ENCODE results near the gene SMCO4. TPM values are rescaled to one million over a fixed set of nuclear protein-coding genes. Genes with fewer than 3 reads are reported as not detected.

Gene SMCO4
- total RNA-seq, 1 donor from 2014 or later, result 6.8 TPM

DNA sequence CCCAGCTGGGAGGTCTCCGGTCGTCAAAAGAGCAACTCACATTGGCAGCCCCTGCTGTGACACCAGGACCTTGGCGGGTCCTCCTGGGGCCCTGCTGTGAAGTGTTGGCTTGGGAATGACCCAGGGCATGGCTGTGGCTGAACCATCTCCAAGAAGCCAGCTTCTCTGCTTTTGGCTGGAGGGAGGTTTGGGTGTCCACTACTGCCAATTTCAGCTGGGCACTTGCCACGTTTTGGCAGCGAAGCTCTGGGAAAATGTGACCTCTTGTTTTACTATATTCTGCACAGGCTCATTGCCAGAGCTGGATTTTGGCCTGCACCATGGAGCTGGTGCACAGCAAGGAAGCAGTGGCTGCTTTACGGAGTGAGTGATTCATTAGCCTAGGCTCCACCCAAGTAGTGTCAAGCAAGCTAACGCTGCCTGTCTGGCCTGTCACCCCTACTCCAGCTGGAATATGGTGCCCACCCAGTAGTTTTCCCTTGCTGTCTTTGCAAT, 24.3 kb upstream of the SMCO4 start:
- Mint-ChIP-seq H3K4me1 (peaks cover 17% of the 10 kb centered on the region), H3K27me3 (ENCODE audit: low read depth) (peaks cover 4% of the 10 kb centered on the region), H3K27ac (no peak overlapping the region), H3K36me3 (no peaks in the 10 kb centered on the region), H3K9me3 (no peaks in the 10 kb centered on the region), H3K4me3 (no peak overlapping the region)
- no peak for DNase-seq (ENCODE audit: low spot score in 2 of 2, unreplicated experiment in 2 of 2)
- TF ChIP-seq, protein P1, sequence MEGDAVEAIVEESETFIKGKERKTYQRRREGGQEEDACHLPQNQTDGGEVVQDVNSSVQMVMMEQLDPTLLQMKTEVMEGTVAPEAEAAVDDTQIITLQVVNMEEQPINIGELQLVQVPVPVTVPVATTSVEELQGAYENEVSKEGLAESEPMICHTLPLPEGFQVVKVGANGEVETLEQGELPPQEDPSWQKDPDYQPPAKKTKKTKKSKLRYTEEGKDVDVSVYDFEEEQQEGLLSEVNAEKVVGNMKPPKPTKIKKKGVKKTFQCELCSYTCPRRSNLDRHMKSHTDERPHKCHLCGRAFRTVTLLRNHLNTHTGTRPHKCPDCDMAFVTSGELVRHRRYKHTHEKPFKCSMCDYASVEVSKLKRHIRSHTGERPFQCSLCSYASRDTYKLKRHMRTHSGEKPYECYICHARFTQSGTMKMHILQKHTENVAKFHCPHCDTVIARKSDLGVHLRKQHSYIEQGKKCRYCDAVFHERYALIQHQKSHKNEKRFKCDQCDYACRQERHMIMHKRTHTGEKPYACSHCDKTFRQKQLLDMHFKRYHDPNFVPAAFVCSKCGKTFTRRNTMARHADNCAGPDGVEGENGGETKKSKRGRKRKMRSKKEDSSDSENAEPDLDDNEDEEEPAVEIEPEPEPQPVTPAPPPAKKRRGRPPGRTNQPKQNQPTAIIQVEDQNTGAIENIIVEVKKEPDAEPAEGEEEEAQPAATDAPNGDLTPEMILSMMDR (IDR thresholded peaks at IDR 0.05; ENCODE audit: unreplicated experiment), result no peak

DNA sequence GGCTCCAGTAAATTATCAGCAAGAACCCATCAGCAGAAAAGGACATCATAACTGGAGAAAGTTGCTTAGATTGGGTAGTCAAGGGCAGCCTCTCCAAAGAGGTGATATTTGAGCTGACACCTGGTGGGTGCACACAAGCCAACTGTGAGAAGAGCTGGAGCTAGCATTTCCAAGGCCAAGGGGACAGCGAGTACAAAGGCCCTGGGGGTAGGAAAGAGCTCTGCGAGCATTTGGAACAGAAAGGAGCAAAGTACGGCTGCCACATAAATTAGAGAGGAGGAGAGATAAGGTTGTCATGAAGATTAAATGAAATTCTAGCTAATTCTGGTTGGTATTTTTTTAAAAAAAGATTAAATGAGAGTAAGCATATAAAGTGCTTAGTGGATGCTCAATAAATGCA, 21.7 kb upstream of the SMCO4 start:
- Mint-ChIP-seq H3K27ac (no peak overlapping the region), H3K4me1 (peaks cover 12% of the 10 kb centered on the region), H3K9me3 (no peaks in the 10 kb centered on the region), H3K27me3 (ENCODE audit: low read depth) (peaks cover 5% of the 10 kb centered on the region), H3K4me3 (no peak overlapping the region), H3K36me3 (no peaks in the 10 kb centered on the region)
- TF ChIP-seq, protein P1 (IDR thresholded peaks at IDR 0.05; ENCODE audit: unreplicated experiment), result no peak
- no peak for DNase-seq (ENCODE audit: low spot score in 2 of 2, unreplicated experiment in 2 of 2)

DNA sequence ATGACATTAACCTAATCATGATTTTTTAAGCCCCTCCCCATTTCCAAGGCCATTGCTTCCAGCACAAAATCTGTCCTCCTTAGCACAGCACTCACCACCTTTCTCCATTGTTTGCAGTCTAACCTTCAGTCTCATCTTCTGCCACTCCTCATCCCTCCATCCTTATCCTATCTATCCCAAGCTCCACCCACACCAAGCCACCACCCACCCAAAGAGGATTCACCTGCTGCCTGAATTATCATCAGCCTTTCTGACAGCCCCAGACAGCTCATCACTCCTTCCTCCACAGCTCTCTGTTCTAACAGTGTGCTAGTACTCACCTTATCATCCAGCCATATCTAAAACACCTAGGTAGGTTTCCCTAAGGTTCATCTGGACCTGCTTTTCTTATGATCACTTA, 20.7 kb upstream of the SMCO4 start:
- H3K4me3 Mint-ChIP-seq, result no peak overlapping the region
- H3K4me1 Mint-ChIP-seq, result peaks cover 12% of the 10 kb centered on the region
- H3K9me3 Mint-ChIP-seq, result no peaks in the 10 kb centered on the region
- H3K36me3 Mint-ChIP-seq, result no peaks in the 10 kb centered on the region
- H3K27ac Mint-ChIP-seq, result no peak overlapping the region
- DNase-seq (ENCODE audit: low spot score in 2 of 2, unreplicated experiment in 2 of 2), result no peak
- TF ChIP-seq, protein P1 (IDR thresholded peaks at IDR 0.05; ENCODE audit: unreplicated experiment), result no peak
- H3K27me3 Mint-ChIP-seq (ENCODE audit: low read depth), result peaks cover 8% of the 10 kb centered on the region

DNA sequence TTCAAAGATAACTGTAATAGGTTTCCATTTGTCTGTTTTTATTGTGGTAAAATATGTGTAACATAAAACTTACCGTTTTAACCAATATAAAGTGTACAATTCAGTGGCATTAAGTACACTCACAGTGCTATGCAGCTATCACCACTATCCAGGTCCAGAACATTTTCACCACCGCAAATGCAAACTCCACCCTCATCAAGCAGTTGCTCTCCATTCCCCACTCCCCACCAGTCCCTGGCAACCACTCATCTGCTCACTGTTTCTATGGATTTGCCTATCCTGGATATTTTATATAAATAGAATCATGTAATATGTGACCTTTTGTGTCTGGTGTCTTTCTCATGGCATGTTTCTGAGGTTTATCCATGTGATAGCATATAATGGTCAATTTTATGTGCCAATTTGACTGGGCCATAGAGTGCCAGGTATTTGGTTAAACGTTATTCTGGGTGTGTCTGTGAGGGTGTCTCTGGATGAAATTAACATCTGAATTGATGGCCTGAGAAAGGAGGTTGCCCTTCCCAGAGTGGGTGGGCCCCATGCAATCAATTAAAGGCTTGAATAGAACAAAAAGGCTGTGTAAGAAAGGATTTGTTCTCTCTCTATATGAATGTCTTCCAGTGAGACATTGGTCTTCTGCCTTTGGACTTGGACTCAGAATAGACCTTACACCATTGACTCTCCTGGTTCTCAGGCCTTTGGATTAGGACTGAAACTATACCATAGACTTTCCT, 17.2 kb upstream of the SMCO4 start:
- H3K4me3 Mint-ChIP-seq, result no peak overlapping the region
- no peaks in the 10 kb centered on the region for H3K9me3 Mint-ChIP-seq
- H3K27me3 Mint-ChIP-seq (ENCODE audit: low read depth), result peaks cover 20% of the 10 kb centered on the region
- peaks cover 9% of the 10 kb centered on the region for H3K4me1 Mint-ChIP-seq
- DNase-seq (ENCODE audit: low spot score in 2 of 2, unreplicated experiment in 2 of 2), result no peak
- no peak overlapping the region for H3K27ac Mint-ChIP-seq
- H3K36me3 Mint-ChIP-seq, result no peaks in the 10 kb centered on the region
- TF ChIP-seq, protein P1 (IDR thresholded peaks at IDR 0.05; ENCODE audit: unreplicated experiment), result no peak

DNA sequence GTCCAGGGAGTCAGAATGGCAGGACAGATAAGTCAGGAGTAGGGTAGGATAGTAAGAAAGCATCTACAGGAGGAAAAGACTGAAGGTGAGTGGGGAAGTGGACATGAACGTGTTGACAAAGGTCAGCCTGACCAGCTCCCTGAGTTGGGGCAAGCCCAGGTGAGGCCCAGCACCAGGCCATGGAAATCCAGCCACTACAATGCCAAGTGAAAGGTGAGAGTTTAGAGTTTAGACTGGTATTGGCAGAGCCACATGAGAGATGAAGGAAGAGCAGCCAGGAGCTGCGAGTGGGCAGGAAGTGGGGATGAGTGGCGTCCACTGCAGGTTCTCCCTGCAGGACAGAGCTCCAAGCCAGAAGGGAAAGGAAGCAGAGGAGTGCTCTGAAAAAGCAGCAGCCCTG, 16.5 kb upstream of the SMCO4 start:
- DNase-seq (ENCODE audit: low spot score in 2 of 2, unreplicated experiment in 2 of 2), result no peak
- H3K9me3 Mint-ChIP-seq, result no peaks in the 10 kb centered on the region
- H3K27me3 Mint-ChIP-seq (ENCODE audit: low read depth), result peaks cover 26% of the 10 kb centered on the region
- no peak overlapping the region for H3K27ac Mint-ChIP-seq
- TF ChIP-seq, protein P1 (IDR thresholded peaks at IDR 0.05; ENCODE audit: unreplicated experiment), result no peak
- no peaks in the 10 kb centered on the region for H3K36me3 Mint-ChIP-seq
- no peak overlapping the region for H3K4me3 Mint-ChIP-seq
- peaks cover 3% of the 10 kb centered on the region for H3K4me1 Mint-ChIP-seq
